ENCODE results near the gene IDNK. TPM values are rescaled to one million over a fixed set of nuclear protein-coding genes. Genes with fewer than 3 reads are reported as not detected.

Gene IDNK
- total and polyA plus RNA-seq, 10 of the 15 experiments (the other 5 are each of a cell fraction or from before 2014, with no cell fraction given) = 7.0 to 19.1 (median 10.6) TPM

GRCh38 chr9:83596899-83597504 is 25.9 kb upstream of the IDNK start:
- RAD21 ChIA-PET (ENCODE audit: unreplicated experiment) = interaction anchor here (1.5 to 2.1 kb wide), 2 partner anchors 53 to 262 kb away, joined by 6 to 7 read pairs; no protein-coding TSS in a partner anchor
- POLR2A ChIA-PET = no interaction called here
- Histone ChIP-seq H3K4me1 (ENCODE audit: control insufficient read depth, insufficient read depth, low read length) (no peaks in the 10 kb centered on the region), H3K9me3 (replicated peaks; ENCODE audit: control insufficient read depth, insufficient read depth, low read length) (no peaks in the 10 kb centered on the region), H3K4me2 (ENCODE audit: control insufficient read depth, insufficient read depth) (no peak overlapping the region), H3K27ac (ENCODE audit: control insufficient read depth, insufficient read depth) (no peak overlapping the region), H2AFZ (ENCODE audit: control insufficient read depth, low read depth, low read length) (no peak overlapping the region), H3K27me3 (replicated peaks in 1 of 2; ENCODE audit: control insufficient read depth in 2 of 2, insufficient read depth in 2 of 2, low read length in 1 of 2) (no peaks in the 10 kb centered on the region), H3K9ac (ENCODE audit: control insufficient read depth, insufficient read depth, low read length) (no peak overlapping the region), H3K79me2 (ENCODE audit: control insufficient read depth, insufficient read depth, low read length) (no peaks in the 10 kb centered on the region), H4K20me1 (ENCODE audit: control insufficient read depth, insufficient read depth) (no peaks in the 10 kb centered on the region), H3K36me3 (ENCODE audit: control insufficient read depth in 2 of 2, insufficient read depth in 2 of 2, low read length in 1 of 2) (no peaks in the 10 kb centered on the region), H3K4me3 (no peak overlapping the region)
- in situ Hi-C loops (cut with MboI) (loop anchor here (5.0 kb wide), 1 partner anchor 265 kb away; no protein-coding TSS in a partner anchor), intact Hi-C loops (cut with micrococcal nuclease; ENCODE audit: unreplicated experiment) (loop anchor here (1.0 to 10.0 kb wide), 2 partner anchors 263 to 392 kb away; no protein-coding TSS in a partner anchor)
- no peak for DNase-seq (ENCODE audit: low read depth, low spot score)
- CTCF ChIA-PET = interaction anchor here (0.7 to 4.0 kb wide), 13 partner anchors 21 to 292 kb away, joined by 3 to 59 read pairs (median 4); no protein-coding TSS in a partner anchor
- 20% methylated on average over 5 of the region's 5 CpGs for WGBS (ENCODE audit: insufficient coverage, insufficient replicate concordance, low lambda C conversion rate, missing lambda C conversion rate)
- SMC1A ChIA-PET (ENCODE audit: uncharacterized antibody, unreplicated experiment) = interaction anchor here (0.9 to 3.5 kb wide), 4 partner anchors 161 to 267 kb away, joined by 3 to 28 read pairs (median 3); no protein-coding TSS in a partner anchor
- BruUV-seq (replicated peaks) = no TSS peak
- peak; percentile 81 for FAIRE-seq
- ATAC-seq = peak; percentile 92
- TF ChIP-seq BCLAF1 (IDR thresholded peaks at IDR 0.05) (no peak), MYC (IDR thresholded peaks at IDR 0.05; ENCODE audit: insufficient read depth, insufficient read length, insufficient replicate concordance, low read length, severe bottlenecking) (no peak), SMARCA5 (IDR thresholded peaks at IDR 0.05) (no peak), NR2C1 (IDR thresholded peaks at IDR 0.05) (no peak), PAX8 (IDR thresholded peaks at IDR 0.05) (no peak), FOS (IDR thresholded peaks at IDR 0.05; ENCODE audit: borderline replicate concordance, extremely low read depth, insufficient read length) (no peak), CTCF (IDR thresholded peaks at IDR 0.05 in 2 of 3, conservative IDR thresholded peaks at IDR 0.05 in 1 of 3; ENCODE audit: control insufficient read depth in 2 of 3, extremely low read depth in 1 of 3, insufficient read depth in 1 of 3, low read depth in 3 of 3, low read length in 3 of 3) (peak; percentile 69 to 78 (median 71)), TCF12 (IDR thresholded peaks at IDR 0.05; ENCODE audit: low read depth, low read length) (no peak), CREB1 (IDR thresholded peaks at IDR 0.05; ENCODE audit: low read depth) (no peak), SUZ12 (IDR thresholded peaks at IDR 0.05; ENCODE audit: unreplicated experiment) (no peak), NKRF (conservative IDR thresholded peaks at IDR 0.05) (no peak), ATF3 (IDR thresholded peaks at IDR 0.05; ENCODE audit: borderline replicate concordance, extremely low read depth, low read depth, low read length) (no peak), EED (IDR thresholded peaks at IDR 0.05; ENCODE audit: low read depth) (no peak), JUND (IDR thresholded peaks at IDR 0.05; ENCODE audit: low read depth, low read length) (no peak), ZBED1 (IDR thresholded peaks at IDR 0.05; ENCODE audit: borderline replicate concordance) (no peak), SMC3 (IDR thresholded peaks at IDR 0.05; ENCODE audit: borderline replicate concordance, low read length) (peak; percentile 32; the same call in 1 of the 2 replicates)
